Uterus (tissue), 4 donors: ENCODE results near the gene HEY2. TPM values are rescaled to one million over a fixed set of nuclear protein-coding genes. Genes with fewer than 3 reads are reported as not detected.

Source experiments
- DNase-seq, 2 donors: peaks; one replicate each; pipeline ENCODE4 v3.0.0-alpha.2; 2019 to 2020
- H3K27ac ChIP-seq, 2 donors: fragments of 200-600 bp; sonication (generic); 1 replicate in 1 of 2; 2 replicates in 1 of 2; pipeline ENCODE4 v1.5.1; 2016 to 2018
- H3K27me3 ChIP-seq, 2 donors: fragments of 200-600 bp; sonication (generic); one replicate each; pipeline ENCODE4 v1.5.1; 2018 to 2019; ENCODE audit warnings: control low read depth in 1 of 2
- H3K36me3 ChIP-seq, 2 donors: fragments of 200-600 bp; sonication (generic); one replicate each; pipeline ENCODE4 v1.5.1; 2019; ENCODE audit warnings: control low read depth in 1 of 2
- H3K4me1 ChIP-seq, 2 donors: fragments of 200-600 bp; sonication (generic); one replicate each; pipeline ENCODE4 v1.5.1; 2018 to 2019; ENCODE audit warnings: control low read depth in 1 of 2
- H3K4me3 ChIP-seq, 2 donors: fragments of 200-600 bp; sonication (generic); 1 replicate in 1 of 2; 2 replicates in 1 of 2; pipeline ENCODE4 v1.5.1; 2018 to 2019; ENCODE audit warnings: mild to moderate bottlenecking in 1 of 2
- H3K9me3 ChIP-seq, 2 donors: fragments of 200-600 bp; sonication (generic); one replicate each; pipeline ENCODE4 v1.5.1; 2019; ENCODE audit warnings: control low read depth in 1 of 2
- CTCF ChIP-seq, 4 experiments: fragments of 200-600 bp in 2 of 4; fragments of 450-650 bp in 2 of 4; sonication (generic) in 2 of 4; IDR thresholded peaks; one replicate each; pipeline ENCODE4 v1.5.1; 2016 to 2019; ENCODE audit warnings: antibody characterized with exemption in 4 of 4, mild to moderate bottlenecking in 2 of 4, moderate library complexity in 1 of 4
- POLR2A ChIP-seq, 2 donors: fragments of 450-650 bp; IDR thresholded peaks; one replicate each; pipeline ENCODE4 v1.6.1; 2016; ENCODE audit warnings: antibody characterized with exemption in 2 of 2, mild to moderate bottlenecking in 1 of 2, moderate library complexity in 1 of 2
- intact Hi-C: fragments of 100-400 bp; cut with DNase I; formaldehyde crosslinking; loops from one replicate; pipeline ENCODE4 v1.15.1; 2023; ENCODE audit warnings: low total_unique reads
- total RNA-seq, 4 donors: library from RNA; depleted of rRNA in 3 of 4; stranded (reverse); fragments of >200 nt in 3 of 4; gene quantifications; one replicate each; pipeline versions ENCODE4 v1.1.0 to v1.2.4, GENCODE V29; 2014 to 2023
- donor health status: DM: yes; HTN: yes; CAD: no.

The HEY2 gene
- total RNA-seq, 4 donors from 2014 or later = under 0.01 to 9.3 (median 6.9) TPM

- DNase-seq = no peak
- no peak overlapping the region for H3K27ac ChIP-seq
These were observed 61.0 kb downstream of the HEY2 start for GRCh38 chr6:125810445-125810844.

More at GRCh38 chr6:125810445-125810844, 61.0 kb downstream of the HEY2 start:
- TF ChIP-seq CTCF (IDR thresholded peaks at IDR 0.05) (no peak), POLR2A (IDR thresholded peaks at IDR 0.05) (no peak)
- intact Hi-C loops = no loop called here
- H3K4me3 ChIP-seq = no peak overlapping the region
- H3K27me3 ChIP-seq = no peaks in the 10 kb centered on the region
- H3K36me3 ChIP-seq = no peaks in the 10 kb centered on the region
- no peaks in the 10 kb centered on the region for H3K9me3 ChIP-seq
- H3K4me1 ChIP-seq = peaks cover 0 to 11% of the 10 kb centered on the region in 2 donors

Other genes with a start within 250 kb of the HEY2 start
- 10 to 100 TPM; 17.9 to 72.8 (median 40.6) TPM for gene NCOA7, start 41.3 kb downstream of the HEY2 start, total RNA-seq
- 10 to 100 TPM; 13.1 to 49.3 (median 23.1) TPM for gene HINT3, start 207.1 kb downstream of the HEY2 start, total RNA-seq
- gene TRMT11, start 236.9 kb downstream of the HEY2 start, total RNA-seq = 10 to 100 TPM; 21.5 to 69.2 (median 47.8) TPM